HepG2 (cell line): ENCODE measurements around the gene CTRB2. TPM values are rescaled to one million over a fixed set of nuclear protein-coding genes. Genes with fewer than 3 reads are reported as not detected.

Experiments used
- CENPT ChIP-seq: sonication (generic); formaldehyde crosslinking; IDR thresholded peaks from 2 replicates; pipeline ENCODE4 v1.8.0; 2022; ENCODE audit warnings: low read depth, mild to moderate bottlenecking, moderate library complexity, missing genetic modification reagents
- ETV5 ChIP-seq: IDR thresholded peaks from 2 replicates; pipeline ENCODE4 v1.6.1; 2018; ENCODE audit warnings: missing biosample characterization, missing genetic modification reagents, inconsistent platforms, borderline replicate concordance
- FOXK2 ChIP-seq: fragments of 450-650 bp; IDR thresholded peaks from 2 replicates; pipeline ENCODE4 v1.6.1; 2016
- GPBP1L1 ChIP-seq: sonication (generic); formaldehyde crosslinking; IDR thresholded peaks from 2 replicates; pipeline ENCODE4 v1.5.0; 2020; ENCODE audit warnings: mild to moderate bottlenecking, missing genetic modification reagents
- IKZF4 ChIP-seq: sonication (generic); formaldehyde crosslinking; IDR thresholded peaks from 2 replicates; pipeline ENCODE4 v1.5.1; 2020; ENCODE audit warnings: borderline replicate concordance, mild to moderate bottlenecking, low read depth, missing genetic modification reagents; ENCODE audit errors: not compliant biosample characterization
- MED8 ChIP-seq: sonication (generic); formaldehyde crosslinking; IDR thresholded peaks from 2 replicates; pipeline ENCODE4 v1.8.1; 2023; ENCODE audit warnings: mild to moderate bottlenecking, missing genetic modification reagents; ENCODE audit not compliant: insufficient replicate concordance
- POLR2A ChIP-seq, 2 experiments: IDR thresholded peaks; 2 replicates each; pipeline ENCODE4 v1.6.1; 2011; ENCODE audit warnings: low read depth in 2 of 2, low read length in 2 of 2, mild to moderate bottlenecking in 1 of 2, moderate library complexity in 1 of 2; ENCODE audit not compliant: insufficient read depth in 1 of 2
- RBM22 ChIP-seq: fragments of 200-400 bp; formaldehyde crosslinking; optimal IDR thresholded peaks from 2 replicates; pipeline ENCODE3; 2017; ENCODE audit warnings: mild to moderate bottlenecking, low read length, moderate library complexity
- REPIN1 ChIP-seq: sonication (generic); formaldehyde crosslinking; IDR thresholded peaks from 2 replicates; pipeline ENCODE4 v1.8.0; 2022; ENCODE audit warnings: missing genetic modification reagents, low read depth, mild to moderate bottlenecking, borderline replicate concordance
- RFX5 ChIP-seq: IDR thresholded peaks from 2 replicates; pipeline ENCODE4 v1.6.1; 2011; ENCODE audit warnings: low read depth, low read length, improper control_type of control experiment
- RFXAP ChIP-seq: sonication (generic); formaldehyde crosslinking; IDR thresholded peaks from 2 replicates; pipeline ENCODE4 v1.4.0; 2020; ENCODE audit warnings: missing genetic modification reagents, borderline replicate concordance
- YY1 ChIP-seq: IDR thresholded peaks from 2 replicates; pipeline ENCODE4 v1.6.1; 2011; ENCODE audit warnings: low read length, low read depth, moderate library complexity, mild to moderate bottlenecking; ENCODE audit not compliant: insufficient read depth, insufficient replicate concordance
- ZBTB25 ChIP-seq: IDR thresholded peaks from 2 replicates; pipeline ENCODE4 v1.6.1; 2018; ENCODE audit warnings: missing genetic modification reagents
- ZBTB34 ChIP-seq: sonication (generic); formaldehyde crosslinking; IDR thresholded peaks from 2 replicates; pipeline ENCODE4 v1.8.0; 2022; ENCODE audit warnings: mild to moderate bottlenecking, missing genetic modification reagents
- ZBTB7B ChIP-seq: sonication (generic); formaldehyde crosslinking; IDR thresholded peaks from 2 replicates; pipeline ENCODE4 v1.4.0; 2020; ENCODE audit warnings: missing genetic modification reagents
- ZNF225 ChIP-seq: sonication (generic); formaldehyde crosslinking; IDR thresholded peaks from 2 replicates; pipeline ENCODE4 v1.4.0; 2020; ENCODE audit warnings: mild to moderate bottlenecking, missing genetic modification reagents
- ZNF317 ChIP-seq: sonication (generic); formaldehyde crosslinking; IDR thresholded peaks from 2 replicates; pipeline ENCODE4 v1.5.0; 2020; ENCODE audit warnings: mild to moderate bottlenecking, missing genetic modification reagents
- ZNF556 ChIP-seq: sonication (generic); formaldehyde crosslinking; IDR thresholded peaks from 2 replicates; pipeline ENCODE4 v1.4.0; 2020; ENCODE audit warnings: mild to moderate bottlenecking, missing genetic modification reagents, borderline replicate concordance
- ZNF766 ChIP-seq: sonication (generic); formaldehyde crosslinking; IDR thresholded peaks from 2 replicates; pipeline ENCODE4 v1.5.0; 2020; ENCODE audit warnings: missing genetic modification reagents, borderline replicate concordance
- polyA plus RNA-seq, 8 experiments: library from polyadenylated mRNA; depleted of rRNA in 3 of 8; stranded (reverse) in 7 of 8; unstranded in 1 of 8; fragments of >200 nt; fragmentation: Illumina TruSeq in 4 of 8; extraction: Trizol in 4 of 8; gene quantifications; 2 replicates each; pipeline versions ENCODE4 v1.2.1 to v1.2.3, GENCODE V29; 2011 to 2016; ENCODE audit warnings: low read depth in 4 of 8, missing spikeins in 1 of 8, mixed read lengths in 1 of 8; ENCODE audit not compliant: insufficient read depth in 1 of 8
- total RNA-seq, 5 experiments: library from RNA; depleted of rRNA; stranded (reverse); fragments of >200 nt; fragmentation: Illumina TruSeq; extraction: Trizol; gene quantifications; 2 replicates each; pipeline ENCODE4 v1.2.3, GENCODE V29; 2016; ENCODE audit warnings: low read depth in 1 of 5
- TF ChIP-seq, protein P1 (sequence below): sonication (generic); formaldehyde crosslinking; IDR thresholded peaks from 2 replicates; pipeline ENCODE4 v1.4.0; 2020; ENCODE audit warnings: missing genetic modification reagents, mild to moderate bottlenecking, borderline replicate concordance
- TF ChIP-seq, protein P2 (sequence below): sonication (generic); formaldehyde crosslinking; IDR thresholded peaks from 2 replicates; pipeline ENCODE4 v1.5.0; 2020; ENCODE audit warnings: mild to moderate bottlenecking, missing genetic modification reagents

CTRB2 gene
- total and polyA plus RNA-seq, 2 of the 13 experiments (the other 11 are each of a cell fraction or from before 2014, with no cell fraction given), result 0.13 TPM; not detected in 1

GRCh38 chr16:75249441-75249840, 42.5 kb upstream of the CTRB2 start (continued):
- no peak for TF ChIP-seq RFXAP (CRISPR knock-in tag)
- TF ChIP-seq RFX5, result no peak
- TF ChIP-seq ZNF766, result no peak
- TF ChIP-seq ZNF556, result peak; percentile 17; the same call in 1 of the 2 replicates
- TF ChIP-seq REPIN1 (CRISPR knock-in tag), result no peak
- no peak for TF ChIP-seq ZBTB7B (CRISPR knock-in tag)
- peak in 1 of 2 experiments; percentile 62; a peak in 2 of 4 replicates for TF ChIP-seq POLR2A (IDR thresholded peaks at IDR 0.05; ENCODE audit: insufficient read depth in 1 of 2, low read depth in 2 of 2, low read length in 2 of 2)
- no peak for TF ChIP-seq ZNF317
- TF ChIP-seq, protein P1, sequence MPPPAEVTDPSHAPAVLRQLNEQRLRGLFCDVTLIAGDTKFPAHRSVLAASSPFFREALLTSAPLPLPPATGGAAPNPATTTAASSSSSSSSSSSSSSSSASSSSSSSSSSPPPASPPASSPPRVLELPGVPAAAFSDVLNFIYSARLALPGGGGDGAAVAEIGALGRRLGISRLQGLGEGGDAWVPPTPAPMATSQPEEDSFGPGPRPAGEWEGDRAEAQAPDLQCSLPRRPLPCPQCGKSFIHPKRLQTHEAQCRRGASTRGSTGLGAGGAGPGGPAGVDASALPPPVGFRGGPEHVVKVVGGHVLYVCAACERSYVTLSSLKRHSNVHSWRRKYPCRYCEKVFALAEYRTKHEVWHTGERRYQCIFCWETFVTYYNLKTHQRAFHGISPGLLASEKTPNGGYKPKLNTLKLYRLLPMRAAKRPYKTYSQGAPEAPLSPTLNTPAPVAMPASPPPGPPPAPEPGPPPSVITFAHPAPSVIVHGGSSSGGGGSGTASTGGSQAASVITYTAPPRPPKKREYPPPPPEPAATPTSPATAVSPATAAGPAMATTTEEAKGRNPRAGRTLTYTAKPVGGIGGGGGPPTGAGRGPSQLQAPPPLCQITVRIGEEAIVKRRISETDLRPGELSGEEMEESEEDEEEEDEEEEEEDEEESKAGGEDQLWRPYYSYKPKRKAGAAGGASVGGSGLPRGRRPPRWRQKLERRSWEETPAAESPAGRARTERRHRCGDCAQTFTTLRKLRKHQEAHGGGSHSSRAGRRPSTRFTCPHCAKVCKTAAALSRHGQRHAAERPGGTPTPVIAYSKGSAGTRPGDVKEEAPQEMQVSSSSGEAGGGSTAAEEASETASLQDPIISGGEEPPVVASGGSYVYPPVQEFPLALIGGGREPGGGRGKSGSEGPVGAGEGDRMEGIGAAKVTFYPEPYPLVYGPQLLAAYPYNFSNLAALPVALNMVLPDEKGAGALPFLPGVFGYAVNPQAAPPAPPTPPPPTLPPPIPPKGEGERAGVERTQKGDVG (CRISPR knock-in tag), result 0 out of 2 replicates have a peak, but pooled peaks have one; percentile 43
- no peak for TF ChIP-seq GPBP1L1 (CRISPR knock-in tag)
- no peak for TF ChIP-seq CENPT (CRISPR knock-in tag)
- TF ChIP-seq ZNF225 (CRISPR knock-in tag), result 0 out of 2 replicates have a peak, but pooled peaks have one; percentile 32
- TF ChIP-seq MED8 (CRISPR knock-in tag), result no peak
- TF ChIP-seq, protein P2, sequence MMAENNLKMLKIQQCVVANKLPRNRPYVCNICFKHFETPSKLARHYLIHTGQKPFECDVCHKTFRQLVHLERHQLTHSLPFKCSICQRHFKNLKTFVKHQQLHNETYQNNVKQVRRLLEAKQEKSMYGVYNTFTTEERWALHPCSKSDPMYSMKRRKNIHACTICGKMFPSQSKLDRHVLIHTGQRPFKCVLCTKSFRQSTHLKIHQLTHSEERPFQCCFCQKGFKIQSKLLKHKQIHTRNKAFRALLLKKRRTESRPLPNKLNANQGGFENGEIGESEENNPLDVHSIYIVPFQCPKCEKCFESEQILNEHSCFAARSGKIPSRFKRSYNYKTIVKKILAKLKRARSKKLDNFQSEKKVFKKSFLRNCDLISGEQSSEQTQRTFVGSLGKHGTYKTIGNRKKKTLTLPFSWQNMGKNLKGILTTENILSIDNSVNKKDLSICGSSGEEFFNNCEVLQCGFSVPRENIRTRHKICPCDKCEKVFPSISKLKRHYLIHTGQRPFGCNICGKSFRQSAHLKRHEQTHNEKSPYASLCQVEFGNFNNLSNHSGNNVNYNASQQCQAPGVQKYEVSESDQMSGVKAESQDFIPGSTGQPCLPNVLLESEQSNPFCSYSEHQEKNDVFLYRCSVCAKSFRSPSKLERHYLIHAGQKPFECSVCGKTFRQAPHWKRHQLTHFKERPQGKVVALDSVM (CRISPR knock-in tag), result no peak
- no peak for TF ChIP-seq RBM22
- TF ChIP-seq IKZF4 (CRISPR knock-in tag), result no peak
- no peak for TF ChIP-seq FOXK2
- no peak for TF ChIP-seq YY1
- TF ChIP-seq ZBTB34 (CRISPR knock-in tag), result 0 out of 2 replicates have a peak, but pooled peaks have one; percentile 16
- TF ChIP-seq ZBTB25 (CRISPR knock-in tag), result no peak
- TF ChIP-seq ETV5 (CRISPR knock-in tag), result no peak
